OCI-LY1 (cell line): ENCODE data around the gene FOXB2.
"Not testable (repeated sequence)": the region's sequence is repeated elsewhere in the genome, so short reads cannot be mapped to it uniquely, and the experiment has no call there.

ENCODE experiments used
- H2AFZ ChIP-seq: fragments of 200-600 bp; sonication (generic), shearing (Covaris generic); 2 replicates; pipeline ENCODE4 v1.6.0; 2014; ENCODE audit warnings: antibody characterized with exemption, mild to moderate bottlenecking, low read length
- H3F3A ChIP-seq: fragments of 200-600 bp; sonication (generic), shearing (Covaris generic); 2 replicates; pipeline ENCODE4 v1.6.0; 2014; ENCODE audit warnings: mild to moderate bottlenecking, antibody characterized with exemption, low read length, moderate library complexity; ENCODE audit not compliant: insufficient read depth
- H3K27ac ChIP-seq: fragments of 200-600 bp; sonication (generic); 2 replicates; pipeline ENCODE4 v1.5.1; 2014; ENCODE audit warnings: low read length, mixed run types, mild to moderate bottlenecking, low read depth; ENCODE audit not compliant: poor library complexity, severe bottlenecking
- H3K27me3 ChIP-seq: fragments of 200-600 bp; sonication (generic); 2 replicates; pipeline ENCODE4 v1.6.0; 2014; ENCODE audit warnings: antibody characterized with exemption, mild to moderate bottlenecking, low read length, moderate library complexity; ENCODE audit not compliant: insufficient read depth
- H3K36me3 ChIP-seq: fragments of 200-600 bp; sonication (generic); 2 replicates; pipeline ENCODE4 v1.6.1; 2014; ENCODE audit warnings: mild to moderate bottlenecking, antibody characterized with exemption, low read length, moderate library complexity, mixed read lengths; ENCODE audit not compliant: insufficient read depth
- H3K4me1 ChIP-seq: fragments of 200-600 bp; sonication (generic); 2 replicates; pipeline ENCODE4 v1.5.1; 2014; ENCODE audit warnings: mild to moderate bottlenecking, low read length, moderate library complexity; ENCODE audit not compliant: insufficient read depth, severe bottlenecking
- H3K4me2 ChIP-seq: fragments of 200-600 bp; sonication (generic), shearing (Covaris generic); 2 replicates; pipeline ENCODE4 v1.6.1; 2014; ENCODE audit warnings: low read length
- H3K4me3 ChIP-seq: fragments of 200-600 bp; sonication (generic); 2 replicates; pipeline ENCODE4 v1.5.1; 2014; ENCODE audit warnings: low read length, low read depth, mild to moderate bottlenecking, mixed read lengths; ENCODE audit not compliant: poor library complexity, severe bottlenecking
- H3K79me2 ChIP-seq: fragments of 200-600 bp; shearing (Covaris generic); 2 replicates; pipeline ENCODE4 v1.6.1; 2016; ENCODE audit warnings: mixed run types, low read length, mixed read lengths; ENCODE audit not compliant: insufficient read depth
- H3K9ac ChIP-seq: fragments of 200-600 bp; sonication (generic), shearing (Covaris generic); 2 replicates; pipeline ENCODE4 v1.6.1; 2014; ENCODE audit warnings: mild to moderate bottlenecking, low read length, mixed read lengths
- H3K9me2 ChIP-seq: fragments of 200-600 bp; sonication (generic), shearing (Covaris generic); 2 replicates; pipeline ENCODE4 v1.6.1; 2014; ENCODE audit warnings: low read depth, mild to moderate bottlenecking, low read length, mixed read lengths
- H3K9me3 ChIP-seq: fragments of 200-600 bp; shearing (Covaris generic); 2 replicates; pipeline ENCODE4 v1.6.1; 2014; ENCODE audit warnings: low read length, mixed read lengths
- H4K20me1 ChIP-seq: fragments of 200-600 bp; sonication (generic), shearing (Covaris generic); 2 replicates; pipeline ENCODE4 v1.6.0; 2016; ENCODE audit warnings: mild to moderate bottlenecking, low read length; ENCODE audit not compliant: insufficient read depth
- CTCF ChIP-seq: fragments of 200-600 bp; sonication (generic), shearing (Covaris generic); IDR thresholded peaks from 2 replicates; pipeline ENCODE4 v1.5.1; 2017; ENCODE audit warnings: mild to moderate bottlenecking, antibody characterized with exemption, low read length, moderate library complexity, mixed read lengths
- EZH2 ChIP-seq: fragments of 200-600 bp; sonication (generic), shearing (Covaris generic); IDR thresholded peaks from 2 replicates; pipeline ENCODE4 v1.8.0; 2017; ENCODE audit warnings: borderline replicate concordance, mixed run types, mild to moderate bottlenecking, antibody characterized with exemption, low read length, moderate library complexity, mixed read lengths

Gene FOXB2

GRCh38 chr9:77019236-77019925 is at the start of gene FOXB2:
TSS of gene FOXB2 (plus strand) at chr9:77019655. CDS start at chr9:77019655, 0 bp downstream.
- H3K9me2 ChIP-seq, result no peaks in the 10 kb centered on the region
- H3K4me2 ChIP-seq, result no peak within 1 kb of the TSS
- H3K36me3 ChIP-seq, result no peaks in the 10 kb centered on the region
- H3F3A ChIP-seq, result no peaks in the 10 kb centered on the region
- no peak for TF ChIP-seq EZH2
- no peak for TF ChIP-seq CTCF
- no peaks in the 10 kb centered on the region for H3K27me3 ChIP-seq
- no peak within 1 kb of the TSS for H3K4me3 ChIP-seq
- H3K79me2 ChIP-seq, result no peaks in the 10 kb centered on the region
- no peak within 1 kb of the TSS for H2AFZ ChIP-seq
- no peaks in the 10 kb centered on the region for H4K20me1 ChIP-seq
- no peak within 1 kb of the TSS for H3K9ac ChIP-seq
- H3K9me3 ChIP-seq, result no peaks in the 10 kb centered on the region
- H3K4me1 ChIP-seq, result no peaks in the 10 kb centered on the region
- no peak within 1 kb of the TSS for H3K27ac ChIP-seq

GRCh38 chr9:76969716-76970115 is 49.7 kb upstream of the FOXB2 start:
- no peaks in the 10 kb centered on the region for H3F3A ChIP-seq
- no peaks in the 10 kb centered on the region for H3K9me2 ChIP-seq
- H3K27me3 ChIP-seq, result no peaks in the 10 kb centered on the region
- no peak overlapping the region for H2AFZ ChIP-seq
- no peak overlapping the region for H3K4me3 ChIP-seq
- TF ChIP-seq EZH2 (no peak), CTCF (no peak)
- no peaks in the 10 kb centered on the region for H3K79me2 ChIP-seq
- H3K4me2 ChIP-seq, result no peak overlapping the region
- no peaks in the 10 kb centered on the region for H4K20me1 ChIP-seq
- H3K27ac ChIP-seq, result no peak overlapping the region
- no peaks in the 10 kb centered on the region for H3K9me3 ChIP-seq
- no peaks in the 10 kb centered on the region for H3K4me1 ChIP-seq
- H3K36me3 ChIP-seq, result no peaks in the 10 kb centered on the region
- no peak overlapping the region for H3K9ac ChIP-seq

- H3K36me3 ChIP-seq, H4K20me1 ChIP-seq, H3K79me2 ChIP-seq, H3K9me3 ChIP-seq, H3K27me3 ChIP-seq, H3K4me3 ChIP-seq, H3K27ac ChIP-seq, H3K4me1 ChIP-seq, H3K9ac ChIP-seq, H3F3A ChIP-seq, H3K9me2 ChIP-seq, H3K4me2 ChIP-seq, H2AFZ ChIP-seq: not testable (repeated sequence)
These were observed 40.6 kb upstream of the FOXB2 start for GRCh38 chr9:76978831-76979230.

GRCh38 chr9:76980566-76980965 is 38.9 kb upstream of the FOXB2 start:
- H3K9me3 ChIP-seq, result no peaks in the 10 kb centered on the region
- no peaks in the 10 kb centered on the region for H3F3A ChIP-seq
- TF ChIP-seq EZH2 (no peak), CTCF (no peak)
- H3K9ac ChIP-seq, result no peak overlapping the region
- no peaks in the 10 kb centered on the region for H3K27me3 ChIP-seq
- no peak overlapping the region for H3K4me2 ChIP-seq
- H3K9me2 ChIP-seq, result no peaks in the 10 kb centered on the region
- H3K36me3 ChIP-seq, result no peaks in the 10 kb centered on the region
- no peaks in the 10 kb centered on the region for H3K4me1 ChIP-seq
- H4K20me1 ChIP-seq, result no peaks in the 10 kb centered on the region
- no peak overlapping the region for H3K4me3 ChIP-seq
- no peak overlapping the region for H3K27ac ChIP-seq
- no peak overlapping the region for H2AFZ ChIP-seq
- no peaks in the 10 kb centered on the region for H3K79me2 ChIP-seq
